Vagina (tissue), 2 donors: ENCODE results near the gene PCSK5. TPM values are rescaled to one million over a fixed set of nuclear protein-coding genes. Genes with fewer than 3 reads are reported as not detected.

Experiments
- DNase-seq, 2 donors: peaks; one replicate each; pipeline ENCODE4 v3.0.0-alpha.2; 2017; ENCODE audit errors: extremely low spot score in 2 of 2
- H3K27ac ChIP-seq: fragments of 200-600 bp; sonication (generic); one replicate; pipeline ENCODE4 v1.5.1; 2019
- H3K27me3 ChIP-seq: fragments of 200-600 bp; sonication (generic); one replicate; pipeline ENCODE4 v1.5.1; 2019
- H3K36me3 ChIP-seq, 2 donors: fragments of 200-600 bp; sonication (generic); one replicate each; pipeline ENCODE4 v1.5.1; 2017 to 2019
- H3K4me1 ChIP-seq: fragments of 200-600 bp; sonication (generic); one replicate; pipeline ENCODE4 v1.5.1; 2019
- H3K4me3 ChIP-seq, 2 donors: fragments of 200-600 bp; sonication (generic); 1 replicate in 1 of 2; 2 replicates in 1 of 2; pipeline ENCODE4 v1.5.1; 2016 to 2019
- H3K9me3 ChIP-seq: fragments of 200-600 bp; sonication (generic); one replicate; pipeline ENCODE4 v1.5.1; 2019
- CTCF ChIP-seq, 3 experiments: fragments of 450-650 bp in 2 of 3; fragments of 200-600 bp in 1 of 3; sonication (generic) in 1 of 3; IDR thresholded peaks; one replicate each; pipeline ENCODE4 v1.5.1; 2017 to 2019; ENCODE audit warnings: antibody characterized with exemption in 3 of 3, mild to moderate bottlenecking in 2 of 3, moderate library complexity in 2 of 3
- POLR2A ChIP-seq, 2 donors: fragments of 450-650 bp; IDR thresholded peaks; one replicate each; pipeline ENCODE4 v1.6.1; 2017; ENCODE audit warnings: antibody characterized with exemption in 2 of 2, mild to moderate bottlenecking in 2 of 2, moderate library complexity in 2 of 2
- POLR2AphosphoS5 ChIP-seq, 2 donors: sonication (generic); formaldehyde crosslinking; IDR thresholded peaks; one replicate each; pipeline ENCODE4 v1.9.0; 2017; ENCODE audit warnings: antibody characterized with exemption in 2 of 2, mild to moderate bottlenecking in 2 of 2, low read depth in 1 of 2; ENCODE audit not compliant: insufficient read depth in 1 of 2
- intact Hi-C: fragments of 100-400 bp; cut with DNase I; formaldehyde crosslinking; loops from one replicate; pipeline ENCODE4 v1.15.1; 2023
- total RNA-seq: library from RNA; depleted of rRNA; stranded (reverse); fragments of >200 nt; gene quantifications from one replicate; pipeline ENCODE4 v1.2.3, GENCODE V29; 2016

PCSK5 gene
- total RNA-seq = 22.6 TPM

GRCh38 chr9:75890472-75891276 is at the start of gene PCSK5:
Gene PCSK5, plus strand, starts transcription at chr9:75890673. Its CDS starts 509 bp downstream, at chr9:75891182.
- Histone ChIP-seq H3K4me1 (peaks cover 35% of the 10 kb centered on the region), H3K9me3 (no peaks in the 10 kb centered on the region), H3K4me3 (peak within 1 kb of the TSS; percentile 57 to 65), H3K27me3 (no peaks in the 10 kb centered on the region), H3K36me3 (no peaks in the 10 kb centered on the region), H3K27ac (peak within 1 kb of the TSS; percentile 88)
- peak in 1 of 2 donors; percentile 97 for DNase-seq
- intact Hi-C loops = no loop called here
- TF ChIP-seq POLR2A (IDR thresholded peaks at IDR 0.05) = peak in 1 of 2 donors; percentile 90
- TF ChIP-seq POLR2AphosphoS5 (IDR thresholded peaks at IDR 0.05; ENCODE audit: insufficient read depth in 1 of 2, low read depth in 1 of 2) = peak; percentile 44 to 97
- TF ChIP-seq CTCF (IDR thresholded peaks at IDR 0.05) = peak in 1 of 3 experiments; percentile 6

GRCh38 chr9:75844321-75844720 is 46.2 kb upstream of the PCSK5 start:
- Histone ChIP-seq H3K4me3 (no peak overlapping the region), H3K9me3 (no peaks in the 10 kb centered on the region), H3K27me3 (no peaks in the 10 kb centered on the region), H3K4me1 (no peaks in the 10 kb centered on the region), H3K36me3 (no peaks in the 10 kb centered on the region), H3K27ac (no peak overlapping the region)
- no peak for TF ChIP-seq POLR2AphosphoS5 (IDR thresholded peaks at IDR 0.05; ENCODE audit: insufficient read depth in 1 of 2, low read depth in 1 of 2)
- TF ChIP-seq POLR2A (IDR thresholded peaks at IDR 0.05) = no peak
- TF ChIP-seq CTCF (IDR thresholded peaks at IDR 0.05) = no peak
- intact Hi-C loops = no loop called here
- no peak for DNase-seq

GRCh38 chr9:75845806-75846205 is 44.7 kb upstream of the PCSK5 start:
- intact Hi-C loops = no loop called here
- Histone ChIP-seq H3K4me3 (no peak overlapping the region), H3K36me3 (no peaks in the 10 kb centered on the region), H3K27me3 (no peaks in the 10 kb centered on the region), H3K27ac (no peak overlapping the region), H3K9me3 (no peaks in the 10 kb centered on the region), H3K4me1 (no peaks in the 10 kb centered on the region)
- DNase-seq = no peak
- TF ChIP-seq CTCF (IDR thresholded peaks at IDR 0.05) (no peak), POLR2A (IDR thresholded peaks at IDR 0.05) (no peak), POLR2AphosphoS5 (IDR thresholded peaks at IDR 0.05; ENCODE audit: insufficient read depth in 1 of 2, low read depth in 1 of 2) (no peak)

GRCh38 chr9:75847085-75847484 is 43.4 kb upstream of the PCSK5 start:
- no peak for DNase-seq
- no peaks in the 10 kb centered on the region for H3K27me3 ChIP-seq
- H3K36me3 ChIP-seq = no peaks in the 10 kb centered on the region
- H3K4me1 ChIP-seq = no peaks in the 10 kb centered on the region
- no peak overlapping the region for H3K27ac ChIP-seq
- H3K9me3 ChIP-seq = no peaks in the 10 kb centered on the region
- H3K4me3 ChIP-seq = no peak overlapping the region
- intact Hi-C loops = no loop called here
- TF ChIP-seq POLR2AphosphoS5 (IDR thresholded peaks at IDR 0.05; ENCODE audit: insufficient read depth in 1 of 2, low read depth in 1 of 2) = no peak
- no peak for TF ChIP-seq CTCF (IDR thresholded peaks at IDR 0.05)
- no peak for TF ChIP-seq POLR2A (IDR thresholded peaks at IDR 0.05)
